Astrocyte (in vitro differentiated cells and primary cell): ENCODE results near the gene CCDC71L.

Experiments
- CTCF ChIP-seq: IDR thresholded peaks from 2 replicates; pipeline ENCODE4 v1.5.1; 2011; ENCODE audit warnings: low read depth, mild to moderate bottlenecking, inconsistent platforms, low read length, moderate library complexity; ENCODE audit not compliant: insufficient read depth
- EZH2 ChIP-seq: IDR thresholded peaks from 2 replicates; pipeline ENCODE4 v1.6.1; 2012; ENCODE audit warnings: mild to moderate bottlenecking, low read length, inconsistent platforms; ENCODE audit not compliant: insufficient read depth

- TF ChIP-seq CTCF (no peak), EZH2 (no peak)
Observed at GRCh38 chr7:106639476-106640334, 21.3 kb downstream of the CCDC71L start.
